22Rv1 (cell line): ENCODE results near the gene HMGXB4.

Experiments used
- H3K27ac ChIP-seq: fragments of 450-650 bp; 2 replicates; pipeline ENCODE4 v1.5.1; 2017
- ZFX ChIP-seq: fragments of 450-650 bp; IDR thresholded peaks from 2 replicates; pipeline ENCODE4 v1.6.1; 2017; ENCODE audit warnings: antibody characterized with exemption, borderline replicate concordance
- TF ChIP-seq, protein P1 (sequence below): fragments of 450-650 bp; IDR thresholded peaks from 2 replicates; pipeline ENCODE4 v1.5.1; 2017; ENCODE audit warnings: mild to moderate bottlenecking

HMGXB4 gene

GRCh38 chr22:35257002-35257320, 332 bp upstream of the HMGXB4 start:
- peak overlapping the region; percentile 78 for H3K27ac ChIP-seq
- TF ChIP-seq ZFX = no peak
- TF ChIP-seq, protein P1, sequence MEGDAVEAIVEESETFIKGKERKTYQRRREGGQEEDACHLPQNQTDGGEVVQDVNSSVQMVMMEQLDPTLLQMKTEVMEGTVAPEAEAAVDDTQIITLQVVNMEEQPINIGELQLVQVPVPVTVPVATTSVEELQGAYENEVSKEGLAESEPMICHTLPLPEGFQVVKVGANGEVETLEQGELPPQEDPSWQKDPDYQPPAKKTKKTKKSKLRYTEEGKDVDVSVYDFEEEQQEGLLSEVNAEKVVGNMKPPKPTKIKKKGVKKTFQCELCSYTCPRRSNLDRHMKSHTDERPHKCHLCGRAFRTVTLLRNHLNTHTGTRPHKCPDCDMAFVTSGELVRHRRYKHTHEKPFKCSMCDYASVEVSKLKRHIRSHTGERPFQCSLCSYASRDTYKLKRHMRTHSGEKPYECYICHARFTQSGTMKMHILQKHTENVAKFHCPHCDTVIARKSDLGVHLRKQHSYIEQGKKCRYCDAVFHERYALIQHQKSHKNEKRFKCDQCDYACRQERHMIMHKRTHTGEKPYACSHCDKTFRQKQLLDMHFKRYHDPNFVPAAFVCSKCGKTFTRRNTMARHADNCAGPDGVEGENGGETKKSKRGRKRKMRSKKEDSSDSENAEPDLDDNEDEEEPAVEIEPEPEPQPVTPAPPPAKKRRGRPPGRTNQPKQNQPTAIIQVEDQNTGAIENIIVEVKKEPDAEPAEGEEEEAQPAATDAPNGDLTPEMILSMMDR = no peak

DNA sequence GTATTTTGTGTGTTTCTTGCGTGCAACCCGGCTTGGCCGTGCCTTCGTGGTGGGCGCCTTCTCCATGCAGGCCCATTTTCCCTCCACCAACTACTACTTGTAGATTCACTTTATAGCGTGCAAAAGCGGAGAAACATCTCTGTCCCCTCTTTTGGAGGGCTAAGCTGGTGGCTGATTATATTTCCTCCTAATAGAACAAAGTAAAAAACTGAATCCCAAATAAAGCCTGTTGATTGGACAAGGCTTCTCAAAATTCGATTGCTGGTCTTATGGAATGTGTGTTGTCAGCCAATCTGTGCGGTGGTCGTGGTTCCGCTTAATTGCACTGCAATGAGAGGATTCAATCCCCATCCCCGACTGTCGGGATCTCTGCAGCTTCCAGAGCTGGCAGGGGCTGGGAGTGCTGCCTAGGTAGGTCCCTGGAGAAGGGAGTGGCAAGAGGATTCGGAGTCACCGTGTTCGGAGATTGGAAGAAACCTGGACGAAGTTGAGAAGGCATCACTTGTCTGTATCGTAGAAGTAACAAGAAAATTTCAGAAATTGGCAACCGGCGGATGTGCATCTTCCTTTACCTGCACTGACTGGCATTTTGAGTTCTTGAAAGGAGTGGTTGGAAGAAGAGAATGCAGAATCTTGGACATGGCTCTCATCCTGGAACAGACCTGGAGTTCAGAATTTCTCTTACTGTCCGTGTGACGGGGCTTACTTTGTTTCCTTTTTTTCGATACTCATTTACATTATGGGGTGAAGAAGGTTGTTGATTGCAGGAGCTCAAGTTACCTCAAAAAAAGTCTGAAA, 1.1 kb downstream of the HMGXB4 start:
- TF ChIP-seq, protein P1 = no peak
- no peak for TF ChIP-seq ZFX
- peak overlapping the region; percentile 78 for H3K27ac ChIP-seq

GRCh38 chr22:35264986-35265385, 7.7 kb downstream of the HMGXB4 start:
- H3K27ac ChIP-seq = peak overlapping the region; percentile 64
- TF ChIP-seq ZFX = no peak
- TF ChIP-seq, protein P1 = no peak

DNA sequence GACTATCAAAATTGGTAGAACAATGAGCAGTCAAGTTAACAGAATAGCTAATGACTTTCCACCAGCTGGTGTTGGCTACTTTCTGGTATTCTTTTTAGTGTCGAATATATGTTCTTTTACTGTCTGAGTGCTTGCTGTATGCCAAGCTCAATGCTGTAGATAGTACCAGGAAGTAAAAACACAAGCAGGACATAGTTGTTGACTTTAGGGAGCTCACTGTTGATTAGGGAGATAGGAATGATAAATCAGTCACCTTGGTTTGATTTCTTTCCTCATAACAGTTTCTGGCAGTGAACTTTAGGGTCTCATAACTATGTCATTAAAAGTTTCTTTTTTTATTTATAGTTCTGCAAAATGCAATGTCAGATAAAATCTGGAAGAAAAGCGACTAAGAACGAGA, 9.0 kb downstream of the HMGXB4 start:
- TF ChIP-seq, protein P1 = no peak
- no peak for TF ChIP-seq ZFX
- peak overlapping the region; percentile 64 for H3K27ac ChIP-seq

- H3K27ac ChIP-seq = no peak overlapping the region
- TF ChIP-seq, protein P1 = no peak
- no peak for TF ChIP-seq ZFX
Measured at GRCh38 chr22:35269630-35270029, 12.3 kb downstream of the HMGXB4 start.

DNA sequence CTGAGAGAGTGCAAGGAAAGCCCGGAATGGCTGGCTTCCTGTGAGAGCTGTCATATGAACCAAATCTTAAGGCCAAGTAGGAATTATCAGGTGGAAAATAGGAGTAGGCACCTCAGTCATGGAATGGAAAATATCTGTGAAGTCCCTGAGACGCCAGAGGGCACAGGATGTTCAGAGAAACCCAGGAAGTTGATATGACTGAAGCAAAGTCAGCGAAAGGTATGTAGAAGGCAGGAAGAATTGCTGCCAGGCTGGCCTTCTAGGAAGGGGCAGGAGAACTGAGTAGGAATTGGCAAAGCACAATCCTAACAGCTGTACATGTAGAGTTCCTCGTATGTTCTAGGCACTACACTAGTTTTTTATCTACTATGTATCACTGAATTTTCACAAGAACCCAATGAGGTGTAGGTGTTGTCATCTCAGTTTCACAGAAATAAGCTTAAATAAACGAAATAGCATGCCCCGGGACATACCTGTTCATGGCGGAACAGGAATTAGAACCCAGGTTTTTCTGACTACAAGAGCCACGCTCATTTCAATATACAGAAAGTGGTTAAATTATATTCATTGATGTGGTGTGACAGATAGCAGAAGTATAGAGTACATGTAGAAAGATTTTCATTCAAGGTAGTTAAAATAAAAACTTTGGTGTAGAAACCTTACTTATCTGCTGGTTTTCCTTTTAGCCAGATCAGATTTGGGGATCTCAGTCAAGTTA, 17.0 kb downstream of the HMGXB4 start:
- TF ChIP-seq ZFX = no peak
- TF ChIP-seq, protein P1 = no peak

GRCh38 chr22:35275580-35275979, 18.3 kb downstream of the HMGXB4 start:
- TF ChIP-seq, protein P1 = no peak
- TF ChIP-seq ZFX = no peak
- no peak overlapping the region for H3K27ac ChIP-seq

More for the DNA sequence above, 17.0 kb downstream of the HMGXB4 start:
- H3K27ac ChIP-seq = no peak overlapping the region
